ENCODE data around the gene FOXL3. TPM values are rescaled to one million over a fixed set of nuclear protein-coding genes. Genes with fewer than 3 reads are reported as not detected.

FOXL3 gene
- total and polyA plus RNA-seq, 4 donors = not detected

GRCh38 chr7:330511-331230 is 40.7 kb downstream of the FOXL3 start (continued):
- TF ChIP-seq JUND (IDR thresholded peaks at IDR 0.05) = no peak

GRCh38 chr7:332020-332517 is 42.1 kb downstream of the FOXL3 start:
- no peak for DNase-seq (ENCODE audit: low spot score)
- H3K9me3 ChIP-seq (ENCODE audit: control insufficient read depth in 4 of 4, low read length in 3 of 4) = no peaks in the 10 kb centered on the region
- 39% methylated on average over 23 of the region's 23 CpGs for WGBS
- H3K9ac ChIP-seq (ENCODE audit: low read depth in 1 of 2, low read length in 2 of 2) = peak overlapping the region in 1 of 2 donors; percentile 62
- H3K36me3 ChIP-seq (ENCODE audit: control insufficient read depth in 4 of 4, insufficient read depth in 3 of 4, low read depth in 1 of 4, low read length in 3 of 4) = no peaks in the 10 kb centered on the region
- TF ChIP-seq SP1 (IDR thresholded peaks at IDR 0.05) (peak; percentile 26), YY1 (IDR thresholded peaks at IDR 0.05) (no peak), RAD21 (IDR thresholded peaks at IDR 0.05) (no peak), EGR1 (IDR thresholded peaks at IDR 0.05; ENCODE audit: low read depth in 2 of 2) (no peak), JUND (IDR thresholded peaks at IDR 0.05) (no peak), RXRA (IDR thresholded peaks at IDR 0.05) (peak; percentile 28 to 90), NR2F2 (IDR thresholded peaks at IDR 0.05) (no peak), REST (IDR thresholded peaks at IDR 0.05) (no peak), GABPA (IDR thresholded peaks at IDR 0.05 in 1 of 2, conservative IDR thresholded peaks at IDR 0.05 in 1 of 2) (no peak), TAF1 (conservative IDR thresholded peaks at IDR 0.05) (no peak), CTCF (IDR thresholded peaks at IDR 0.05; ENCODE audit: low read depth, low read length, missing input control) (no peak), HNF4G (IDR thresholded peaks at IDR 0.05) (no peak), FOXA2 (IDR thresholded peaks at IDR 0.05) (peak; percentile 42), HNF4A (conservative IDR thresholded peaks at IDR 0.05) (peak; percentile 20 to 62), MAX (IDR thresholded peaks at IDR 0.05) (no peak), ATF3 (IDR thresholded peaks at IDR 0.05) (no peak), FOXA1 (IDR thresholded peaks at IDR 0.05) (peak; percentile 26)
- TF ChIP-seq, protein P1, sequence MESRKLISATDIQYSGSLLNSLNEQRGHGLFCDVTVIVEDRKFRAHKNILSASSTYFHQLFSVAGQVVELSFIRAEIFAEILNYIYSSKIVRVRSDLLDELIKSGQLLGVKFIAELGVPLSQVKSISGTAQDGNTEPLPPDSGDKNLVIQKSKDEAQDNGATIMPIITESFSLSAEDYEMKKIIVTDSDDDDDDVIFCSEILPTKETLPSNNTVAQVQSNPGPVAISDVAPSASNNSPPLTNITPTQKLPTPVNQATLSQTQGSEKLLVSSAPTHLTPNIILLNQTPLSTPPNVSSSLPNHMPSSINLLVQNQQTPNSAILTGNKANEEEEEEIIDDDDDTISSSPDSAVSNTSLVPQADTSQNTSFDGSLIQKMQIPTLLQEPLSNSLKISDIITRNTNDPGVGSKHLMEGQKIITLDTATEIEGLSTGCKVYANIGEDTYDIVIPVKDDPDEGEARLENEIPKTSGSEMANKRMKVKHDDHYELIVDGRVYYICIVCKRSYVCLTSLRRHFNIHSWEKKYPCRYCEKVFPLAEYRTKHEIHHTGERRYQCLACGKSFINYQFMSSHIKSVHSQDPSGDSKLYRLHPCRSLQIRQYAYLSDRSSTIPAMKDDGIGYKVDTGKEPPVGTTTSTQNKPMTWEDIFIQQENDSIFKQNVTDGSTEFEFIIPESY (IDR thresholded peaks at IDR 0.05) = no peak
- no peak overlapping the region for H3K4me3 ChIP-seq (ENCODE audit: low read depth in 1 of 3, low read length in 3 of 3)
- H3K27ac ChIP-seq (ENCODE audit: low read depth in 1 of 2, low read length in 2 of 2) = peak overlapping the region; percentile 51 to 69
- peaks cover 3 to 6% (median 5%) of the 10 kb centered on the region in 4 donors for H3K4me1 ChIP-seq (ENCODE audit: control insufficient read depth in 4 of 4, insufficient read depth in 4 of 4, low read length in 3 of 4)
- H3K27me3 ChIP-seq (ENCODE audit: control insufficient read depth in 4 of 4, insufficient read depth in 4 of 4, low read length in 3 of 4) = no peaks in the 10 kb centered on the region

Measured in liver (tissue), 9 donors.